Caco-2 (cell line): ENCODE data around the gene AZU1. TPM values are rescaled to one million over a fixed set of nuclear protein-coding genes. Genes with fewer than 3 reads are reported as not detected.
A peak's percentile ranks its signal among the peaks of the same experiment; 100 is the strongest.
"Not testable (repeated sequence)": the region's sequence is repeated elsewhere in the genome, so short reads cannot be mapped to it uniquely, and the experiment has no call there.

Experiments used
- BruUV-seq: library from RNA; stranded (reverse); fragments of 400-500 nt; replicated peaks from 2 replicates; lab custom pipeline; 2021; lab: Mats Ljungman, UMichigan
- CTCF ChIA-PET: fragments of 300-600 bp; sonication (Branson Sonifier 250); formaldehyde crosslinking; loops from one replicate; lab custom pipeline; 2022; ENCODE audit warnings: antibody characterized with exemption; lab: Charles Lee
- POLR2A ChIA-PET: fragments of 300-600 bp; sonication (Branson Sonifier 250); formaldehyde crosslinking; loops from one replicate; lab custom pipeline; 2022; ENCODE audit warnings: antibody characterized with exemption; lab: Charles Lee
- DNase-seq, 2 experiments: peaks; one replicate each; pipeline versions ENCODE4 v3.0.0 to v3.0.0-alpha.2; 2020 to 2022
- H3K27me3 ChIP-seq: replicated peaks from 2 replicates; pipeline ENCODE4 v1.6.0; 2011; ENCODE audit warnings: low read length; ENCODE audit not compliant: control insufficient read depth, insufficient read depth
- H3K36me3 ChIP-seq: 2 replicates; pipeline ENCODE4 v1.5.1; 2011; ENCODE audit warnings: low read length; ENCODE audit not compliant: control insufficient read depth, insufficient read depth
- H3K4me1 ChIP-seq: fragments of 250-450 bp; sonication (Bioruptor Pico); 2 replicates; pipeline ENCODE4 v1.5.1; 2020; ENCODE audit warnings: mild to moderate bottlenecking
- H3K4me3 ChIP-seq: 2 replicates; pipeline ENCODE4 v1.5.1; 2011; ENCODE audit warnings: low read depth, mild to moderate bottlenecking, control low read depth, low read length
- H3K9me3 ChIP-seq: fragments of 250-450 bp; sonication (Bioruptor Pico); 2 replicates; pipeline ENCODE4 v1.5.1; 2020; ENCODE audit warnings: mild to moderate bottlenecking, moderate library complexity
- H3K27ac Mint-ChIP-seq: one replicate; pipeline ENCODE4 v1.8.0; 2022; ENCODE audit warnings: mixed read lengths; ENCODE audit not compliant: unreplicated experiment
- H3K27me3 Mint-ChIP-seq: one replicate; pipeline ENCODE4 v1.8.0; 2022; ENCODE audit warnings: mixed read lengths; ENCODE audit not compliant: insufficient read depth, unreplicated experiment
- H3K36me3 Mint-ChIP-seq: one replicate; pipeline ENCODE4 v1.8.0; 2022; ENCODE audit warnings: mild to moderate bottlenecking, mixed read lengths; ENCODE audit not compliant: insufficient read depth, unreplicated experiment
- H3K4me1 Mint-ChIP-seq: one replicate; pipeline ENCODE4 v1.8.0; 2022; ENCODE audit warnings: low read depth, mixed read lengths; ENCODE audit not compliant: unreplicated experiment
- H3K4me3 Mint-ChIP-seq: one replicate; pipeline ENCODE4 v1.8.0; 2022; ENCODE audit warnings: mild to moderate bottlenecking, moderate library complexity, mixed read lengths; ENCODE audit not compliant: unreplicated experiment
- H3K9me3 Mint-ChIP-seq: one replicate; pipeline ENCODE4 v1.8.0; 2022; ENCODE audit warnings: mixed read lengths; ENCODE audit not compliant: unreplicated experiment
- intact Hi-C: fragments of 100-400 bp; cut with micrococcal nuclease; formaldehyde crosslinking; loops from one replicate; pipeline ENCODE4 v1.10.0; 2022; ENCODE audit not compliant: unreplicated experiment
- total RNA-seq: library from RNA; stranded (reverse); gene quantifications from 2 replicates; pipeline ENCODE4 v1.2.3, GENCODE V29; 2022
- TF ChIP-seq, protein P1 (sequence below), 2 experiments: fragments of 200-600 bp in 1 of 2; IDR thresholded peaks; 1 replicate in 1 of 2; 2 replicates in 1 of 2; pipeline versions ENCODE4 v1.5.1 to v1.8.0; 2011 to 2022; ENCODE audit warnings: antibody characterized with exemption in 1 of 2, control low read depth in 1 of 2, inconsistent platforms in 1 of 2, low read depth in 1 of 2, low read length in 1 of 2, mild to moderate bottlenecking in 1 of 2, moderate library complexity in 1 of 2; ENCODE audit not compliant: insufficient read depth in 1 of 2, severe bottlenecking in 1 of 2, unreplicated experiment in 1 of 2

Gene AZU1
- total RNA-seq, 1 experiment from 2014 or later = not detected

DNA sequence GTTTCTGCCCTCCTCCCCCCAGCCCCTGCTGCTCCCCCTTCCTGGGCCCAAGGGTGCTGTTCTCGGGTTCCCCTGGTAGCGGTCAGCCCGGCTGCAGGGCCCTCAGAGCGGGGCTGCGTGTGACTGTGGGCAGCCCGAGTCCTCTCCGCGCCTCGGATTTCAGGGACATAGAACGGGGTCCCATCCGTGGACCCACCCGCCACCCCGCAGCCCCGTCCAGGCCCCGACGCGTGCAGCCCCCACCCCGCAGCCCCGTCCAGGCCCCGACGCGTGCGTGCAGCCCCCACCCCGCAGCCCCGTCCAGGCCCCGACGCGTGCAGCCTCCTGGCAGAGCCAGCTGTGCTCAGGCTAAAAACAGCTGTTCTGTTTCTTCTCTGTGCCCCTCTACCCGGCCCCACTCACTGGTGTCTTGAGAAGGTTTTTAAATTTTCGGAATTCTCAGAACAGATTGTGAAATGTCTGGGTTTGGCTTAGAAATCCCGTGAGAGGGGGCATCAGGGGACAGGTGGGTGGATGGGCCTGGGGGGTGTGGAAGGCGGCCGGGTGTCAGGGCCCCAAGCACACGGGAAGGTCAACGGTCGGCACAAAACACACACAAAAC is 7.7 kb downstream of the AZU1 start:
- no peaks in the 10 kb centered on the region for H3K27me3 ChIP-seq
- CTCF ChIA-PET = no interaction called here

DNA sequence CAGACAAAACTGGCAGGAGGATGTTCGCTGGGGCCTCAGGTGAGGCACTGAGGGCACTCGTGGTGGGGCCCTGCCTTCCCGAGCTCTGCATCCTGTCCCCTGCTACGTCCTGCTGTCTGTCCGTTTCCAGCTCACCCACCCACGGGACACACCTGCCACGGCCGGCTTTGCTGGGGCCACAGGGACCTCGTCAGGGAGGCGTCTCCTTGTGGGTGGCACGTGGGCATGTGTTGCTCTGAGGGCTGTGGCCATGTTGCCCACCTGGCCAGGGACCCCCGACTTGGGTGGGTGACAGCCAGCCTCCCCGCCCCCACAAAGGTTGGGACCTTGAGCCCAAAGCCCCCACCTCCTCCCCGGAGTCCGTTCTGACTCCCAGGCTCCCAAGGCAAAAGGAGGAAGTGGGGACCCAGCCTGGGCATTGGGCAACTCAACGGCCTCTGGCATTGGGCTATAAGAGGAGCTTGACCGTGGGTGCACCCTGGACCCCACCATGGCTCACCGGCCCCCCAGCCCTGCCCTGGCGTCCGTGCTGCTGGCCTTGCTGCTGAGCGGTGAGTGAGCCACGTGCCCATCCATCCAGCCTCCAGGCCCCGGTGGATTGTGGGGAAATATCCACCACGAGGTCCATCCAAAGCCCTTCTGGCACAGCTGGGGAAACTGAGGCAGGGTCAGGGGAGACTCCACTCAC is 13.0 kb downstream of the AZU1 start, which contains the start of gene PRTN3:
PRTN3 (plus strand) TSS at position 481 of the 688 bp plus-strand sequence; CDS start at position 491, 10 bp downstream.
- Mint-ChIP-seq H3K4me3 (peak within 1 kb of the TSS; percentile 20), H3K36me3 (peaks cover 13% of the 10 kb centered on the region), H3K27me3 (peaks cover 7% of the 10 kb centered on the region), H3K4me1 (no peaks in the 10 kb centered on the region), H3K9me3 (peaks cover 9% of the 10 kb centered on the region), H3K27ac (no peak within 1 kb of the TSS)
- TF ChIP-seq, protein P1, sequence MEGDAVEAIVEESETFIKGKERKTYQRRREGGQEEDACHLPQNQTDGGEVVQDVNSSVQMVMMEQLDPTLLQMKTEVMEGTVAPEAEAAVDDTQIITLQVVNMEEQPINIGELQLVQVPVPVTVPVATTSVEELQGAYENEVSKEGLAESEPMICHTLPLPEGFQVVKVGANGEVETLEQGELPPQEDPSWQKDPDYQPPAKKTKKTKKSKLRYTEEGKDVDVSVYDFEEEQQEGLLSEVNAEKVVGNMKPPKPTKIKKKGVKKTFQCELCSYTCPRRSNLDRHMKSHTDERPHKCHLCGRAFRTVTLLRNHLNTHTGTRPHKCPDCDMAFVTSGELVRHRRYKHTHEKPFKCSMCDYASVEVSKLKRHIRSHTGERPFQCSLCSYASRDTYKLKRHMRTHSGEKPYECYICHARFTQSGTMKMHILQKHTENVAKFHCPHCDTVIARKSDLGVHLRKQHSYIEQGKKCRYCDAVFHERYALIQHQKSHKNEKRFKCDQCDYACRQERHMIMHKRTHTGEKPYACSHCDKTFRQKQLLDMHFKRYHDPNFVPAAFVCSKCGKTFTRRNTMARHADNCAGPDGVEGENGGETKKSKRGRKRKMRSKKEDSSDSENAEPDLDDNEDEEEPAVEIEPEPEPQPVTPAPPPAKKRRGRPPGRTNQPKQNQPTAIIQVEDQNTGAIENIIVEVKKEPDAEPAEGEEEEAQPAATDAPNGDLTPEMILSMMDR (IDR thresholded peaks at IDR 0.05; ENCODE audit: insufficient read depth in 1 of 2, low read depth in 1 of 2, low read length in 1 of 2, severe bottlenecking in 1 of 2, unreplicated experiment in 1 of 2) = no peak
- Histone ChIP-seq H3K4me3 (no peak within 1 kb of the TSS), H3K4me1 (no peaks in the 10 kb centered on the region), H3K9me3 (no peaks in the 10 kb centered on the region), H3K36me3 (no peaks in the 10 kb centered on the region), H3K27me3 (no peaks in the 10 kb centered on the region)
- intact Hi-C loops = no loop called here
- no peak for DNase-seq
- no TSS peak for BruUV-seq
- ChIA-PET POLR2A (no interaction called here), CTCF (no interaction called here)

More for the DNA sequence above, 7.7 kb downstream of the AZU1 start:
- intact Hi-C loops = no loop called here
- Mint-ChIP-seq H3K36me3 (no peaks in the 10 kb centered on the region), H3K4me3 (no peak overlapping the region), H3K27me3 (no peaks in the 10 kb centered on the region), H3K27ac (no peak overlapping the region), H3K9me3 (no peaks in the 10 kb centered on the region), H3K4me1 (no peaks in the 10 kb centered on the region)
- no peaks in the 10 kb centered on the region for H3K36me3 ChIP-seq
- DNase-seq = no peak
- H3K4me3 ChIP-seq = no peak overlapping the region
- TF ChIP-seq, protein P1 (IDR thresholded peaks at IDR 0.05; ENCODE audit: insufficient read depth in 1 of 2, low read depth in 1 of 2, low read length in 1 of 2, severe bottlenecking in 1 of 2, unreplicated experiment in 1 of 2) = no peak
- no TSS peak for BruUV-seq
- no peaks in the 10 kb centered on the region for H3K9me3 ChIP-seq
- no peaks in the 10 kb centered on the region for H3K4me1 ChIP-seq
- POLR2A ChIA-PET = interaction anchor here (0.6 kb wide), 1 partner anchor 42 kb away, joined by 5 read pairs; no protein-coding TSS in a partner anchor

DNA sequence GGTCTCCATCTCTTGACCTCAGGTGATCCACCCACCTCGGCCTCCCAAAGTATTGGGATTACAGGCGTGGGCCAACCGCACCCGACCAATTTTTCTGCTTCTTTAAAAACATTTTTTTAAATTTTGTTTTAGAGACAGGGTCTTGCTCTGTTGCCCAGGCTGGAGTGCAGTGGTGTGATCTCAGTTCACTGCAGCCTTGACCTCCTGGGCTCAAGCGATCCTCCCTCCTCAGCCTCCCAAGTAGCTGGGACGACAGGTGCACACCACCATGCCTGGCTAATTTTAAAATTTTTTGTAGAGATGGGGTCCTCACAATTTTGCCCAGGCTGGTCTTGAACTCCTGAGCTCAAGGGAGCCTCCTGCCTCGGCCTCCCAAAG is 15.2 kb downstream of the AZU1 start:
- ChIA-PET CTCF (interaction anchor here (0.6 to 1.0 kb wide), 2 partner anchors 77 to 148 kb away, joined by 3 read pairs; no protein-coding TSS in a partner anchor), POLR2A (interaction anchor here (0.6 kb wide), 2 partner anchors 60 to 1446 kb away, joined by 6 to 7 read pairs; no protein-coding TSS in a partner anchor)
- H3K36me3 ChIP-seq, H3K9me3 ChIP-seq, H3K27me3 Mint-ChIP-seq, H3K9me3 Mint-ChIP-seq, H3K27me3 ChIP-seq, intact Hi-C loops, H3K4me1 Mint-ChIP-seq, H3K27ac Mint-ChIP-seq, H3K4me3 ChIP-seq, H3K4me1 ChIP-seq, DNase-seq, BruUV-seq: not testable (repeated sequence)
- Mint-ChIP-seq H3K4me3 (peak overlapping the region; percentile 75), H3K36me3 (peaks cover 13% of the 10 kb centered on the region)
